Measurements from ENCODE around the gene LMBR1. TPM values are rescaled to one million over a fixed set of nuclear protein-coding genes. Genes with fewer than 3 reads are reported as not detected.
A peak's percentile ranks its signal among the peaks of the same experiment; 100 is the strongest.

Gene LMBR1
- total RNA-seq, 2 experiments from 2014 or later = 42.7 to 50.6 TPM

DNA sequence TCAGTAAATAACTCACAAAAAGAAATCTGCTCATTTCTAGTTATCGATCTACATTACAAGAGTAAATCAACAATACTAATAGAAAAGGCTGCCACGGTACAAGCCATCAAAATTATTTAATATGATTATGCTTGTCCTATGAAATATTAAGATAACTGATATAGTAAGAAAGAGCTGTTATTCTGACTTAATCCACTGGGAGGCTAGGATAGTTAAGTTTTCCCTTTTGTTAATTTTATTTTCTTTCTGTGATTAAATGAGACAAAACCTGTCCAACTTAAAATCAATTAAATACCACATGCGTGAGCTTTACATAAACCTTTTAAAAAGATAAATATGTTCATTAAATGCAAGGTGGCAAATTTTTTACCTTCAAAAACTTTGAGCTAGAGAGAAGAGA lies 114.8 kb downstream of the LMBR1 start:
- POLR2A ChIA-PET = interaction anchor here (0.5 to 0.6 kb wide), 2 partner anchors 76 to 115 kb away, joined by 3 read pairs; no protein-coding TSS in a partner anchor
- Mint-ChIP-seq H3K4me1 (ENCODE audit: low read depth) (peaks cover 57% of the 10 kb centered on the region), H3K36me3 (ENCODE audit: low read depth) (peaks cover 36% of the 10 kb centered on the region), H3K27me3 (no peaks in the 10 kb centered on the region), H3K4me3 (no peak overlapping the region), H3K27ac (peak overlapping the region; percentile 99), H3K9me3 (peaks cover 4% of the 10 kb centered on the region)
- ATAC-seq (no peak), DNase-seq (no peak)
- TF ChIP-seq, protein P1, sequence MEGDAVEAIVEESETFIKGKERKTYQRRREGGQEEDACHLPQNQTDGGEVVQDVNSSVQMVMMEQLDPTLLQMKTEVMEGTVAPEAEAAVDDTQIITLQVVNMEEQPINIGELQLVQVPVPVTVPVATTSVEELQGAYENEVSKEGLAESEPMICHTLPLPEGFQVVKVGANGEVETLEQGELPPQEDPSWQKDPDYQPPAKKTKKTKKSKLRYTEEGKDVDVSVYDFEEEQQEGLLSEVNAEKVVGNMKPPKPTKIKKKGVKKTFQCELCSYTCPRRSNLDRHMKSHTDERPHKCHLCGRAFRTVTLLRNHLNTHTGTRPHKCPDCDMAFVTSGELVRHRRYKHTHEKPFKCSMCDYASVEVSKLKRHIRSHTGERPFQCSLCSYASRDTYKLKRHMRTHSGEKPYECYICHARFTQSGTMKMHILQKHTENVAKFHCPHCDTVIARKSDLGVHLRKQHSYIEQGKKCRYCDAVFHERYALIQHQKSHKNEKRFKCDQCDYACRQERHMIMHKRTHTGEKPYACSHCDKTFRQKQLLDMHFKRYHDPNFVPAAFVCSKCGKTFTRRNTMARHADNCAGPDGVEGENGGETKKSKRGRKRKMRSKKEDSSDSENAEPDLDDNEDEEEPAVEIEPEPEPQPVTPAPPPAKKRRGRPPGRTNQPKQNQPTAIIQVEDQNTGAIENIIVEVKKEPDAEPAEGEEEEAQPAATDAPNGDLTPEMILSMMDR (IDR thresholded peaks at IDR 0.05) = peak; percentile 28
- intact Hi-C loops (cut with micrococcal nuclease) = no loop called here
- CTCF ChIA-PET = interaction anchor here (0.8 to 2.5 kb wide), 4 partner anchors 9 to 496 kb away, joined by 3 to 9 read pairs (median 6); no protein-coding TSS in a partner anchor

GRCh38 chr7:156777364-156778069 lies 115.5 kb downstream of the LMBR1 start:
- TF ChIP-seq, protein P1 (IDR thresholded peaks at IDR 0.05) = no peak
- peak overlapping the region; percentile 99 for H3K27ac Mint-ChIP-seq
- peak overlapping the region; percentile 38 for H3K4me3 Mint-ChIP-seq
- peaks cover 58% of the 10 kb centered on the region for H3K4me1 Mint-ChIP-seq (ENCODE audit: low read depth)
- ChIA-PET CTCF (interaction anchor here (0.8 to 1.1 kb wide), 2 partner anchors 87 to 496 kb away, joined by 3 read pairs; no protein-coding TSS in a partner anchor), POLR2A (interaction anchor here (1.5 kb wide), 1 partner anchor 9 kb away, joined by 3 read pairs; no protein-coding TSS in a partner anchor)
- H3K27me3 Mint-ChIP-seq = no peaks in the 10 kb centered on the region
- H3K9me3 Mint-ChIP-seq = peaks cover 4% of the 10 kb centered on the region
- H3K36me3 Mint-ChIP-seq (ENCODE audit: low read depth) = peaks cover 33% of the 10 kb centered on the region
- intact Hi-C loops (cut with micrococcal nuclease) = no loop called here
- DNase-seq (peak; percentile 76), ATAC-seq (peak; percentile 92)

DNA sequence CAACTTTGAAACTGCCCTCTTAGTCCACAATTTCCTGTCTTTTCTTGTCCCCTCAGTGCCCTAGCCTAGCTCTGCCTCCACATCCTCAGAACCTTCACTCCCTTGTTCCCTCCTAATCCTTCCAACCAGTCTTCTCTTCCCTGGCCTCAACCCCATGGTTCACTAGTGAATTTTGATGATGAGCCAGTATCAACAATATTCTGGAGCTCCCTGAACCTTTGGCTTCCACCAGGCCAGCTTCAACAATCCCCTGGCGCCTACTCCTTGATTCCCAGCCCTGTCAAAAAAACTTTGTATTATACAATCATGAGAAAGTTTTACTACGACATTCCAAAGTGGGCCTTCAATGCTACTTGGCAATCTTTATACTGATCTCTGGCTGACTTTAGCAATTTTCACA lies 116.5 kb downstream of the LMBR1 start:
- Mint-ChIP-seq H3K4me3 (no peak overlapping the region), H3K4me1 (ENCODE audit: low read depth) (peaks cover 56% of the 10 kb centered on the region), H3K9me3 (peaks cover 4% of the 10 kb centered on the region), H3K36me3 (ENCODE audit: low read depth) (peaks cover 29% of the 10 kb centered on the region), H3K27ac (peak overlapping the region; percentile 99), H3K27me3 (no peaks in the 10 kb centered on the region)
- ATAC-seq = no peak
- DNase-seq = no peak
- TF ChIP-seq, protein P1 (IDR thresholded peaks at IDR 0.05) = no peak
- intact Hi-C loops (cut with micrococcal nuclease) = no loop called here
- POLR2A ChIA-PET = interaction anchor here (1.5 kb wide), 1 partner anchor 8 kb away, joined by 3 read pairs; no protein-coding TSS in a partner anchor
- CTCF ChIA-PET = interaction anchor here (1.1 kb wide), 1 partner anchor 86 kb away, joined by 3 read pairs; no protein-coding TSS in a partner anchor

DNA sequence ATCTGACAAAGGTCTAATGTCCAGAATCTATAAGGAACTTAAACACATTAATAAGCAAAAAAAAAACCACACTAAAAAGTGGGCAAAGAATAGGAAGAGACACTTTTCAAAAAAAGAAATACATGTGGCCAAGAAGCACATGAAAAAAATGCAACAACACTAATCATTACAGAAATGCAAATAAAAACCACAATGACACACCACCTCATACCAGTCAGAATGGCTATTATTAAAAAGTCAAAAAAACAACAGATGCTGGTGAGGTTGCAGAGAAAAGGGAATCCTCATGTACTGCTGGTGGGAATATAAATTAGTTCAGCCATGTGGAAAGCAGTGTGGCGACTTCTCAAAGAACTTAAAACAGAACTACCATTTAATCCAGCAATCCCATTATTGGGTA lies 119.0 kb downstream of the LMBR1 start:
- POLR2A ChIA-PET = no interaction called here
- Mint-ChIP-seq H3K27me3 (no peaks in the 10 kb centered on the region), H3K27ac (peak overlapping the region; percentile 53), H3K9me3 (peaks cover 4% of the 10 kb centered on the region), H3K36me3 (ENCODE audit: low read depth) (peaks cover 28% of the 10 kb centered on the region), H3K4me3 (no peak overlapping the region), H3K4me1 (ENCODE audit: low read depth) (peaks cover 55% of the 10 kb centered on the region)
- DNase-seq (no peak), ATAC-seq (no peak)
- CTCF ChIA-PET = interaction anchor here (1.4 kb wide), 1 partner anchor 13 kb away, joined by 3 read pairs; no protein-coding TSS in a partner anchor
- TF ChIP-seq, protein P1 (IDR thresholded peaks at IDR 0.05) = no peak
- intact Hi-C loops (cut with micrococcal nuclease) = no loop called here

- ATAC-seq (no peak), DNase-seq (no peak)
- Mint-ChIP-seq H3K27ac (no peak overlapping the region), H3K4me1 (ENCODE audit: low read depth) (peaks cover 47% of the 10 kb centered on the region), H3K9me3 (peaks cover 4% of the 10 kb centered on the region), H3K4me3 (no peak overlapping the region), H3K27me3 (no peaks in the 10 kb centered on the region), H3K36me3 (ENCODE audit: low read depth) (peaks cover 28% of the 10 kb centered on the region)
- CTCF ChIA-PET = interaction anchor here (1.4 kb wide), 1 partner anchor 12 kb away, joined by 3 read pairs; no protein-coding TSS in a partner anchor
- POLR2A ChIA-PET = no interaction called here
- intact Hi-C loops (cut with micrococcal nuclease) = no loop called here
- TF ChIP-seq, protein P1 (IDR thresholded peaks at IDR 0.05) = no peak
Measured at GRCh38 chr7:156772725-156773124, 120.3 kb downstream of the LMBR1 start.
